Stomach smooth muscle (tissue), 2 donors: ENCODE data around the gene SPDYE18.
"Not testable (repeated sequence)": the region's sequence is repeated elsewhere in the genome, so short reads cannot be mapped to it uniquely, and the experiment has no call there.

Experiments
- H3K27ac ChIP-seq: one replicate; pipeline ENCODE4 v1.7.0; 2013; ENCODE audit warnings: mild to moderate bottlenecking, low read length, inconsistent platforms
- H3K27me3 ChIP-seq, 2 donors: one replicate each; pipeline ENCODE4 v1.7.0; 2013; ENCODE audit warnings: low read length in 2 of 2; ENCODE audit not compliant: insufficient read depth in 2 of 2, control insufficient read depth in 1 of 2
- H3K36me3 ChIP-seq, 2 donors: one replicate each; pipeline ENCODE4 v1.7.0; 2013; ENCODE audit warnings: low read length in 2 of 2; ENCODE audit not compliant: control insufficient read depth in 2 of 2, insufficient read depth in 2 of 2
- H3K4me1 ChIP-seq: one replicate; pipeline ENCODE4 v1.7.0; 2013; ENCODE audit warnings: low read length; ENCODE audit not compliant: control insufficient read depth, insufficient read depth
- H3K4me3 ChIP-seq, 2 donors: one replicate each; pipeline ENCODE4 v1.7.0; 2013; ENCODE audit warnings: low read length in 2 of 2
- H3K9ac ChIP-seq, 2 donors: one replicate each; pipeline ENCODE4 v1.7.0; 2013; ENCODE audit warnings: low read length in 2 of 2, mild to moderate bottlenecking in 1 of 2
- H3K9me3 ChIP-seq, 2 donors: one replicate each; pipeline ENCODE4 v1.7.0; 2013; ENCODE audit warnings: low read length in 2 of 2; ENCODE audit not compliant: control insufficient read depth in 2 of 2
- donor health status: healthy.
- donor health status: Pancreatic carcinoma.

The SPDYE18 gene

DNA sequence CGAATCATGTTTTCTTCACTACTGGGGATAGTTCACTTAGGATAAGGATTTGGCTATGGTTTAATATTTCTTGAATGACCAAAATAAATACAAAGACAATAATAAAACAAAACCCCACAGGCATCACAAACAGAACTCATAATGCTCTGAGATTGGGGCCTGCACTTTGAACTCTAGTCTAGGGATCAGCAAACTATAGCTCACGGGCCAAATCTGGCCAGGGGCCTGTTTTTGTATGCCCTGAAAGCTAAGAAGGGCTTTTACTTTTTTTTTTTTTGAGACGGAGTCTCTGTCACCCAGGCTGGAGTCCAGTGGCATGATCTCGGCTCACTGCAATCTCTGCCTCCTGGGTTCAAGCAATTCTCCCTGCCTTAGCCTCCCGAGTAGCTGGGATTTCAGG is 14.7 kb upstream of the SPDYE18 start:
- H3K4me1 ChIP-seq, H3K9me3 ChIP-seq, H3K27ac ChIP-seq, H3K27me3 ChIP-seq, H3K36me3 ChIP-seq, H3K4me3 ChIP-seq, H3K9ac ChIP-seq: not testable (repeated sequence)

- not testable (repeated sequence) for H3K4me1 ChIP-seq, H3K9me3 ChIP-seq, H3K36me3 ChIP-seq, H3K27ac ChIP-seq, H3K4me3 ChIP-seq, H3K9ac ChIP-seq, H3K27me3 ChIP-seq
Observed at GRCh38 chr7:77074786-77075396, 12.5 kb upstream of the SPDYE18 start.

GRCh38 chr7:77071108-77071507 is 8.8 kb upstream of the SPDYE18 start:
- H3K36me3 ChIP-seq, H3K9me3 ChIP-seq, H3K27ac ChIP-seq, H3K4me1 ChIP-seq, H3K4me3 ChIP-seq, H3K27me3 ChIP-seq, H3K9ac ChIP-seq: not testable (repeated sequence)

GRCh38 chr7:77065869-77066268 is 3.5 kb upstream of the SPDYE18 start:
- H3K4me1 ChIP-seq, H3K9me3 ChIP-seq, H3K27ac ChIP-seq, H3K27me3 ChIP-seq, H3K4me3 ChIP-seq, H3K9ac ChIP-seq, H3K36me3 ChIP-seq: not testable (repeated sequence)

DNA sequence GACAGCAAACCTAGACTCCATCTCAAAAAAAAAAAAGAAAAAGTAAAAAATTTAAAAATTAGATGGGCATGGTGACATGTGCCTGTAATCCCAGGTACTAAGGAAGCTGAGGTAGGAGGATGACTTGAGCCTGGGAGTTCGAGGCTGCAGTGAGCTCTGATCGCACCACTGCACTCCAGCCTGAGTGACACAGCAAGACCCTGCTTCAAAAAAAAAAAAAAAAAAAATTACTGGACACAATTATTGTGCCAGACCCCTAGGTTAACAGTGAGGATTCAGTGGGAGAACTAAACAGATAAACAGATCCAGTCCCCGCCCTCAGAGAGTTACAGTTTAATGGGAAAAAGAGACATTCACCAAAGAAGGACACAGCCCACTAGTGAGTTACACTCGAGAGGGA is 1.4 kb upstream of the SPDYE18 start:
- H3K4me3 ChIP-seq, H3K27ac ChIP-seq, H3K4me1 ChIP-seq, H3K36me3 ChIP-seq, H3K27me3 ChIP-seq, H3K9ac ChIP-seq, H3K9me3 ChIP-seq: not testable (repeated sequence)

DNA sequence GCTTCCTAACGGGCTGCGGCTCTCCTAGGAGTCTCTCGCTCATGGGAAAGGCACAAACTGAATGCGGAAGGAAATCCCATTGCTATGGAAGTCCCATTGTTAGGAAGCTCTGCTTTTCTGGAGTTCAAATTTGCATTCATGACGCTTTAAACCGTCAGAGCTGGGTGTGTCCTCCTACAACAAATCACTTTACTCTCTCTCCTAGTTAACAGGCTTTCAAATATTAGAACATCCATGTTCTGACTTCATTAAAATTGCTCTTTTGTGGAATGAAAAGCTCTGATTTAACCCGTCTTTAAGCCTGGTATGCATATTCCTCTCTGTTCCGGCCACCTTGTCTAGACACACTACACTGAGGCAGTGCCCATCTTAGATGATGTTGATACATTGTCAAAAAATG is 30.1 kb downstream of the SPDYE18 start, which contains the start of gene SPDYE17:
Gene SPDYE17 (minus strand): TSS at position 101 of the 400 bp plus-strand sequence. CDS start 1,791 bp downstream, outside the sequence.
- H3K27ac ChIP-seq, H3K9me3 ChIP-seq, H3K36me3 ChIP-seq, H3K4me1 ChIP-seq, H3K27me3 ChIP-seq, H3K4me3 ChIP-seq, H3K9ac ChIP-seq: not testable (repeated sequence)

DNA sequence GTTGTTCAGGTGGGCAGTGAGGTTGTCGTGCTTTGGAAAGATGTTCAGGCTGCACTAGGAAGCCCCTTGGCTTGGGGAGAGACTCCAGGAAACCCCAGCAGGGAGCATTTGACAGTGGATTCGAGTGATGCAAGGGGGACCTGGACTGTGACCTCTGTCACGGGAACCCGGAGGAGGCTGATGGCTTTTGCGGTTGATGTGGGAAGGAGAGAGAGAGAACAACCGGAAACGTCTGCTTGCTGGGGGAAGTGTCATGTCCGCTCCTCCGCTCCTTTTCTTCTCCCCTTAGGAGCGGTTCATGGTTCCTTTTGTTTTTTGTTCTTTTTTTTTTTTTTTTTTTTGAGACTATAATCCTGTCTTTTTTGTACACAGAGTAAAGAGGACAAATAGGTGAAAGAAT is 36.0 kb downstream of the SPDYE18 start:
- H3K36me3 ChIP-seq, H3K9me3 ChIP-seq, H3K27ac ChIP-seq, H3K9ac ChIP-seq, H3K4me3 ChIP-seq, H3K4me1 ChIP-seq, H3K27me3 ChIP-seq: not testable (repeated sequence)

GRCh38 chr7:77010074-77010680 is 52.2 kb downstream of the SPDYE18 start:
- H3K4me1 ChIP-seq, H3K9ac ChIP-seq, H3K9me3 ChIP-seq, H3K4me3 ChIP-seq, H3K27me3 ChIP-seq, H3K27ac ChIP-seq, H3K36me3 ChIP-seq: not testable (repeated sequence)

- not testable (repeated sequence) for H3K4me1 ChIP-seq, H3K27me3 ChIP-seq, H3K9me3 ChIP-seq, H3K36me3 ChIP-seq, H3K4me3 ChIP-seq, H3K9ac ChIP-seq
- H3K27ac ChIP-seq = peak overlapping the region; percentile 49
Observed at GRCh38 chr7:77008000-77008399, 54.4 kb downstream of the SPDYE18 start.

DNA sequence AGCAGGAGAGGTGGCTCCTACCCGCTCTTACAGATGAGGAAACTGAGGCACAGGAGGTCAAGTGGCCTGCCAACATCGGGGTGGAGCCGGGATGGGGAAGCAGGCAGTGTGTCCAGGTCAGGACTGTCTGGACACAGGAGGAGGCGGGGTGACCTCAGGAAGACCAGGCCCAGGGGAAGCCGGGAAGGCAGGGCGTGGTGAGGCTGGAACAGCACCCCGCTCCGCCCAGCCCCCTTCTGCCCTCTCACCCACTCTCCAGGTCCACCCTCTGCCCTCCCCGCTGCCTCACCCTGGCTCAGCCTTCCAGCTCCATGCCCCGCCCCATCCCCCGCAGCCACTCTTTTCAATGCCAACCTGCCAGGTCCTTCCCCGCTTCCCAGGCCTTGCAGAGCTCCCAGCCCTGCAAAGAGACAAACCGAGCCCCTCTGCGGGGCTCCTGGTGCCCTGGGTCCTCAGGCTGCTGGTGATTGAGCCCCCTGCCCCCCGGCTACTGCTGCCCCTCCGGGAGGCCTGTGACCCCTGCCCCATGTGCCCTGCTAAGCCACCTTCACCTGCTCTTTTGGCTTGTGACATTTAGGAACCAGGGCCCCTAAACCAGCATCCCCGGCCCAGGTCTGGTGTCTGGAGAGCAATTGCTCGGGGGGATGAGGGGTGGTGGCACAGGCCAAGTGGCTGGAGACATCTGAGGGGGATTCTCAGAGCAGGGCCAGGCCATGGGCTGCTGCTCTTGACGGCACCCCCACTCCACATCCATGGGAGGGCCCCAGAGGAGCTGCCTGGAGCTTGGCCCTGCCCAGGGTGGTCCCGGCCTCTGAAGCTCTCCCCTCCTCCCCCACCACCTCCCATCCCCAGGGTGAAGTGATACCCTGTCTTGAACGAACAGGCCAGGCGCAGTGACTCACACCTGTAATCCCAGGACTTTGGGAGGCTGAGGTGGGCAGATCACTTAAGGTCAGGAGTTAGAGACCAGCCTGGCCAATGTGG is 55.9 kb downstream of the SPDYE18 start:
- H3K27ac ChIP-seq, H3K36me3 ChIP-seq, H3K9me3 ChIP-seq, H3K27me3 ChIP-seq, H3K4me3 ChIP-seq, H3K9ac ChIP-seq, H3K4me1 ChIP-seq: not testable (repeated sequence)
